MM.1S (cell line): Measurements from ENCODE around the gene CD81.

Source experiments
- DNase-seq: peaks from one replicate; pipeline ENCODE4 v3.0.0-alpha.2; 2015
- H2AFZ ChIP-seq: fragments of 300-600 bp; sonication (generic); 2 replicates; pipeline ENCODE4 v1.6.0; 2016; ENCODE audit warnings: antibody characterized with exemption, low read length
- H3F3A ChIP-seq: fragments of 300-600 bp; sonication (generic); 2 replicates; pipeline ENCODE4 v1.6.1; 2016; ENCODE audit warnings: mild to moderate bottlenecking, antibody characterized with exemption, low read length, moderate library complexity, mixed read lengths; ENCODE audit not compliant: insufficient read depth
- H3K27ac ChIP-seq: fragments of 300-600 bp; sonication (generic); 2 replicates; pipeline ENCODE4 v1.5.1; 2016; ENCODE audit warnings: mild to moderate bottlenecking, low read length
- H3K27me3 ChIP-seq: fragments of 300-600 bp; sonication (generic); replicated peaks from 2 replicates; pipeline ENCODE4 v1.6.0; 2016; ENCODE audit warnings: low read length; ENCODE audit not compliant: insufficient read depth
- H3K36me3 ChIP-seq: fragments of 300-600 bp; sonication (generic); replicated peaks from 2 replicates; pipeline ENCODE4 v1.6.1; 2016; ENCODE audit warnings: mild to moderate bottlenecking, low read length, mixed read lengths; ENCODE audit not compliant: insufficient read depth
- H3K4me1 ChIP-seq: fragments of 300-600 bp; sonication (generic); 2 replicates; pipeline ENCODE4 v1.6.1; 2016; ENCODE audit warnings: low read length, mixed read lengths
- H3K4me2 ChIP-seq: fragments of 300-600 bp; sonication (generic); 2 replicates; pipeline ENCODE4 v1.6.0; 2016; ENCODE audit warnings: low read depth, low read length
- H3K4me3 ChIP-seq: fragments of 300-600 bp; sonication (generic); 2 replicates; pipeline ENCODE4 v1.5.1; 2016; ENCODE audit warnings: low read length, mixed read lengths
- H3K79me2 ChIP-seq: fragments of 300-600 bp; sonication (generic); 2 replicates; pipeline ENCODE4 v1.6.1; 2016; ENCODE audit warnings: mixed run types, low read length, mixed read lengths
- H3K9ac ChIP-seq: fragments of 300-600 bp; sonication (generic); 2 replicates; pipeline ENCODE4 v1.6.1; 2016; ENCODE audit warnings: low read length, mixed read lengths
- H3K9me2 ChIP-seq: fragments of 300-600 bp; sonication (generic); replicated peaks from 2 replicates; pipeline ENCODE4 v1.6.1; 2016; ENCODE audit warnings: mild to moderate bottlenecking, low read length, mixed read lengths; ENCODE audit not compliant: insufficient read depth
- H3K9me3 ChIP-seq: fragments of 300-600 bp; sonication (generic); replicated peaks from 2 replicates; pipeline ENCODE4 v1.6.1; 2016; ENCODE audit warnings: mild to moderate bottlenecking, low read length, mixed read lengths; ENCODE audit not compliant: insufficient read depth
- H4K20me1 ChIP-seq: fragments of 300-600 bp; sonication (generic); 2 replicates; pipeline ENCODE4 v1.6.1; 2016; ENCODE audit warnings: mild to moderate bottlenecking, low read length, moderate library complexity, mixed read lengths; ENCODE audit not compliant: insufficient read depth
- CTCF ChIP-seq: fragments of 300-600 bp; sonication (generic); IDR thresholded peaks from 2 replicates; pipeline ENCODE4 v1.5.1; 2016; ENCODE audit warnings: antibody characterized with exemption, low read length, mixed read lengths
- EZH2 ChIP-seq: fragments of 300-600 bp; sonication (generic); optimal IDR thresholded peaks from 2 replicates; pipeline ENCODE3; 2017; ENCODE audit warnings: low read depth, mild to moderate bottlenecking, antibody characterized with exemption, low read length, mixed read lengths
- EZH2phosphoT487 ChIP-seq: fragments of 300-600 bp; sonication (generic); IDR thresholded peaks from 2 replicates; pipeline ENCODE4 v1.6.1; 2018; ENCODE audit warnings: antibody characterized with exemption, low read length

CD81 gene

GRCh38 chr11:2376751-2377451 lies at the start of gene CD81:
TSS of gene CD81 (plus strand) at chr11:2377310. CDS start at chr11:2377550, 240 bp downstream.
- no peaks in the 10 kb centered on the region for H3F3A ChIP-seq
- TF ChIP-seq EZH2, result no peak
- no peak for TF ChIP-seq EZH2phosphoT487
- TF ChIP-seq CTCF, result no peak
- H3K27ac ChIP-seq, result no peak within 1 kb of the TSS
- DNase-seq, result no peak
- H3K4me2 ChIP-seq, result no peak within 1 kb of the TSS
- H3K9me2 ChIP-seq, result no peaks in the 10 kb centered on the region
- H3K36me3 ChIP-seq, result no peaks in the 10 kb centered on the region
- H3K9ac ChIP-seq, result no peak within 1 kb of the TSS
- peaks cover 86% of the 10 kb centered on the region for H3K27me3 ChIP-seq
- no peak within 1 kb of the TSS for H3K4me3 ChIP-seq
- no peak within 1 kb of the TSS for H2AFZ ChIP-seq
- H3K9me3 ChIP-seq, result no peaks in the 10 kb centered on the region
- no peaks in the 10 kb centered on the region for H3K79me2 ChIP-seq
- no peaks in the 10 kb centered on the region; the same call in 1 of the 2 replicates for H3K4me1 ChIP-seq
- no peaks in the 10 kb centered on the region for H4K20me1 ChIP-seq

GRCh38 chr11:2328021-2328420 lies 49.1 kb upstream of the CD81 start:
- no peak for DNase-seq
- peaks cover 72% of the 10 kb centered on the region for H3K27me3 ChIP-seq
- no peak overlapping the region for H3K9ac ChIP-seq

GRCh38 chr11:2328656-2329354 lies 48.3 kb upstream of the CD81 start:
- no peak for TF ChIP-seq EZH2phosphoT487
- no peak for TF ChIP-seq EZH2
- no peak for TF ChIP-seq CTCF
- H4K20me1 ChIP-seq, result no peaks in the 10 kb centered on the region
- no peak overlapping the region for H3K4me3 ChIP-seq
- no peak overlapping the region for H3K27ac ChIP-seq
- H3K79me2 ChIP-seq, result no peaks in the 10 kb centered on the region
- H3K9me3 ChIP-seq, result no peaks in the 10 kb centered on the region
- H3K27me3 ChIP-seq, result peaks cover 68% of the 10 kb centered on the region
- no peak overlapping the region for H3K4me2 ChIP-seq
- H3K4me1 ChIP-seq, result no peaks in the 10 kb centered on the region
- H3F3A ChIP-seq, result no peaks in the 10 kb centered on the region
- no peak for DNase-seq
- no peaks in the 10 kb centered on the region for H3K36me3 ChIP-seq
- no peak overlapping the region for H2AFZ ChIP-seq
- no peaks in the 10 kb centered on the region for H3K9me2 ChIP-seq
- no peak overlapping the region for H3K9ac ChIP-seq

More at GRCh38 chr11:2328021-2328420, 49.1 kb upstream of the CD81 start:
- Histone ChIP-seq H3K79me2 (no peaks in the 10 kb centered on the region), H3K9me2 (no peaks in the 10 kb centered on the region), H4K20me1 (no peaks in the 10 kb centered on the region), H3K27ac (no peak overlapping the region), H2AFZ (no peak overlapping the region), H3K4me1 (no peaks in the 10 kb centered on the region), H3K4me2 (no peak overlapping the region), H3K9me3 (no peaks in the 10 kb centered on the region), H3K4me3 (no peak overlapping the region), H3F3A (no peaks in the 10 kb centered on the region), H3K36me3 (no peaks in the 10 kb centered on the region)
- TF ChIP-seq CTCF (no peak), EZH2 (no peak), EZH2phosphoT487 (no peak)
